Esophagus (tissue), 2 donors: ENCODE measurements around the gene DCUN1D5. TPM values are rescaled to one million over a fixed set of nuclear protein-coding genes. Genes with fewer than 3 reads are reported as not detected.

Experiments used
- H3K27ac ChIP-seq, 2 donors: one replicate each; pipeline ENCODE4 v1.5.1; 2013; ENCODE audit warnings: low read depth in 2 of 2, mild to moderate bottlenecking in 2 of 2, inconsistent platforms in 1 of 2, low read length in 1 of 2, moderate library complexity in 1 of 2
- H3K27me3 ChIP-seq, 2 donors: one replicate each; pipeline ENCODE4 v1.6.1; 2013; ENCODE audit warnings: low read length in 2 of 2, control low read depth in 1 of 2, mild to moderate bottlenecking in 1 of 2; ENCODE audit not compliant: insufficient read depth in 2 of 2, control insufficient read depth in 1 of 2
- H3K36me3 ChIP-seq, 2 donors: one replicate each; pipeline ENCODE4 v1.6.1; 2013; ENCODE audit warnings: low read length in 1 of 2; ENCODE audit not compliant: control insufficient read depth in 2 of 2, insufficient read depth in 2 of 2
- H3K4me1 ChIP-seq, 2 donors: one replicate each; pipeline ENCODE4 v1.6.1; 2013; ENCODE audit warnings: low read length in 1 of 2; ENCODE audit not compliant: control insufficient read depth in 2 of 2, insufficient read depth in 2 of 2
- H3K4me3 ChIP-seq, 2 donors: one replicate each; pipeline ENCODE4 v1.5.1; 2013; ENCODE audit warnings: low read length in 2 of 2, mild to moderate bottlenecking in 2 of 2, low read depth in 1 of 2, moderate library complexity in 1 of 2
- H3K9me3 ChIP-seq, 2 donors: one replicate each; pipeline ENCODE4 v1.6.1; 2013; ENCODE audit warnings: mild to moderate bottlenecking in 2 of 2, low read depth in 1 of 2, low read length in 1 of 2, moderate library complexity in 1 of 2; ENCODE audit not compliant: control insufficient read depth in 2 of 2, insufficient read depth in 1 of 2
- WGBS, 2 donors: extraction: QIAGEN DNeasy Blood & Tissue Kit; methylation state at CpG; one replicate each; pipeline ENCODE4 v1.1.7; 2013; 5-methylcytosine and 5-hydroxymethylcytosine counted together
- polyA plus RNA-seq, 2 donors: library from polyadenylated mRNA; stranded (reverse); fragments of 200-250 nt; gene quantifications; one replicate each; pipeline ENCODE4 v1.2.3, GENCODE V29; 2013
- donor health status: healthy with polysubstance abuse.
- donor health status: Bipolar disorder and iron deficiency.

Gene DCUN1D5
- polyA plus RNA-seq, 2 donors = 6.9 to 26.4 TPM

DNA sequence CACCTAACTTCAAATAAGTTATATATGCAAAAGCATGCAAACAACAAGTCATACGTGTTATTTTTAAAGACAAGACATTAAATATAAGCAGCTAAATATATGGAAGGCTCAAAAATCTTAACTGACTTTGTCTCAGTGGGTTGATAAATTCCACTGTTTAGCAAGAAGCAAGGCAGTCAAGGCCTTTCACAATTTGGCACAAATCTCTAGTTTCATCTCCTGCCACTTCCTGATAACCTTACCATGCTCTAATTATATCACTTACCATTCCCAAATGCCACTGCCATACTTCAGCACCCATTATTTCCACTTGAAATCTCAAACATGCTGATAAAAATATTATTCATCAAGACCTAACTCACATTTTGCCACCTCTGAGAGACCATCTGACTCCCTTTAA, 24.8 kb downstream of the DCUN1D5 start:
- no peaks in the 10 kb centered on the region for H3K9me3 ChIP-seq
- H3K27me3 ChIP-seq = no peaks in the 10 kb centered on the region
- 86% methylated on average over 1 of the region's 1 CpG for WGBS, 2 donors
- H3K36me3 ChIP-seq = no peaks in the 10 kb centered on the region
- H3K4me3 ChIP-seq = no peak overlapping the region
- no peak overlapping the region for H3K27ac ChIP-seq
- H3K4me1 ChIP-seq = no peaks in the 10 kb centered on the region

DNA sequence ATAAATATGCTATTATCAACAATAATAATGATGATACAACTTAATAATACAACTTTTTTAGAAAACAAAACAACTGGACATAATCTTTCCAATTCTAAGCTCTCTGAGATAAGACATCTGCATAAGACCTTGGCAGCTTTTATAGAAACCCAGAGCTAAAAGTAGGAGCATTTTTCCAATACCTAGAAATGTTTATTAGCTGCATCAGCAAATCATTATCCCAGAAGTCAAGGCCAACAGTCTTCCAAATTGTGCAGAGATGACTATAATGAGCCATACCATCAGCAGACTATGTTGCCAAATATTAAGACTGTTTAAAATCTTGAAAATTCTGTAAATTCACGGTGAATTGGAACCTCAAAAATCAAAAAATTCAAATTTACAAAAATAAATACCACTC, 30.3 kb downstream of the DCUN1D5 start:
- H3K27ac ChIP-seq = no peak overlapping the region
- no peaks in the 10 kb centered on the region for H3K27me3 ChIP-seq
- no peaks in the 10 kb centered on the region for H3K4me1 ChIP-seq
- no peaks in the 10 kb centered on the region for H3K9me3 ChIP-seq
- H3K36me3 ChIP-seq = no peaks in the 10 kb centered on the region
- no peak overlapping the region for H3K4me3 ChIP-seq
- WGBS, 2 donors = 87 to 95% methylated on average over 1 of the region's 1 CpG

DNA sequence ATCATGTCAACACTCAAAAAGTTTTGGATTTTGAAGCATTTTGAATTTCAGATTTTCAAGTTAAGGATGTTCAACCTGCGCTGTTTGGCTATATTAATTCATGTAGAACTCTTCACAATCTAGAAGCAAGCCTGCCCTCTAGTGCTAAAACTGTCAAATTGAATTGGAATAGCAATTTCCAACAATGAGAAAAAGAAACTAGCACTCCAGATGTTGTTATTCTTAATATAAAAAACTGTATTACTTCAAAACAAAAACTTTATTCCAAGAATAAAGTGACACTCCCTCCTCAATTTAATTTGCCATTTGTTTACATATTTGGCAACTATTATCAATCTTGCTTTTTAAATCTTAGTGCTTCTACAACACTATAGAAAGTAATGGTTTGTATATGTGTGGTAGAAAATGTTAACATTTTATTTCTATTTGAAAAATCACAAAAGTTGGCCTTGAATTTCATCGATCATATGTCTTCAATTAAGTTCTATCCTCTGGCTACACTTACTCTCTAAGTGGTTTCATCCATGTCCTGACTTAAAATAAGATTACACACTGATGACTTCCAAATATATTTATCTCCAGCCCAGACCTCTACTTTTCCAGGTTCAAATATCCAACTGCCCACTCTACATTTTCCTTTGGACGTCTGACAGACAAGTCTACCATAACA, 36.6 kb downstream of the DCUN1D5 start:
- Histone ChIP-seq H3K27me3 (no peaks in the 10 kb centered on the region), H3K4me3 (no peak overlapping the region), H3K27ac (no peak overlapping the region), H3K9me3 (no peaks in the 10 kb centered on the region), H3K36me3 (no peaks in the 10 kb centered on the region), H3K4me1 (no peaks in the 10 kb centered on the region)
- WGBS, 2 donors = 27 to 33% methylated on average over 3 of the region's 3 CpGs

DNA sequence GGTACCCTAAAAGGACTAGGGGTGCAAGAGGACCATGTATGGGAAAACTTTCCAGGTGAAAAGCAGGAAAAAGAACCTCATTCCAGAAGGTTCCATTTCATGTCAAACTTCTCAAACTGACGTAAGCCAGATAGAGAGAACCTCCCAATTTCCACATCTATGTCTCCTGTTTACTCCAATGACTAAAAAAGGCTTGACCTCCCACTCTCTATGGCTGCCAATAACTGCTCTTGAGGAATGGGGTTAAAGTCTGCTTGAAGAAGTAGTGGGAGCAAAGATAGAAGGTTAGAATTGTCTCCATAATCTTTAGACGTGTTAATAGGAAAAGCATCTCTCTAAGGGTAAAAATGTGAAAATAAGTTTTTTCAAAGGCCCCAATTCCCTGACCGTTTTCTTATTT, 38.0 kb downstream of the DCUN1D5 start:
- Histone ChIP-seq H3K4me1 (no peaks in the 10 kb centered on the region), H3K4me3 (no peak overlapping the region), H3K27me3 (no peaks in the 10 kb centered on the region), H3K27ac (no peak overlapping the region), H3K36me3 (no peaks in the 10 kb centered on the region), H3K9me3 (no peaks in the 10 kb centered on the region)
- WGBS, 2 donors = 87 to 91% methylated on average over 3 of the region's 3 CpGs

DNA sequence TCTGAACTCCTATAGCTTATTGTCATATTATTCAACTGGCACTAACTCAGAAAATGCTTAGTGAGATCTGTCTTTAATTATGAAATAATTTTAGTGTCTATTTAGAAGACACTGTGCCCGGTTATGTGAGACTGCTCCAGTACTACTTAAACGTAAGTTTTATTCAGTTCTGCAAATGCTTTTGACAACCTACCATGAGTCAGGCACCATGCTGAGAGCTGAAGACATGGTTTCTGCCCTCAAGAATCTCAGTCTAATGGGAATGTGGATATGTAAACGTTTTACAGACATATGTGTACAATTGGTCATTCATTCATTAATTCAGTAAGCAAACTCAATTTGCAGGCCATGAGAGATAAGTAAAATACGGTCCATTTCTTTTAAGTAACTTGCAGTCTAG, 40.0 kb downstream of the DCUN1D5 start:
- Histone ChIP-seq H3K4me1 (no peaks in the 10 kb centered on the region), H3K27ac (no peak overlapping the region), H3K36me3 (no peaks in the 10 kb centered on the region), H3K27me3 (no peaks in the 10 kb centered on the region), H3K9me3 (no peaks in the 10 kb centered on the region), H3K4me3 (no peak overlapping the region)
- 77 to 80% methylated on average over 4 of the region's 4 CpGs for WGBS, 2 donors

DNA sequence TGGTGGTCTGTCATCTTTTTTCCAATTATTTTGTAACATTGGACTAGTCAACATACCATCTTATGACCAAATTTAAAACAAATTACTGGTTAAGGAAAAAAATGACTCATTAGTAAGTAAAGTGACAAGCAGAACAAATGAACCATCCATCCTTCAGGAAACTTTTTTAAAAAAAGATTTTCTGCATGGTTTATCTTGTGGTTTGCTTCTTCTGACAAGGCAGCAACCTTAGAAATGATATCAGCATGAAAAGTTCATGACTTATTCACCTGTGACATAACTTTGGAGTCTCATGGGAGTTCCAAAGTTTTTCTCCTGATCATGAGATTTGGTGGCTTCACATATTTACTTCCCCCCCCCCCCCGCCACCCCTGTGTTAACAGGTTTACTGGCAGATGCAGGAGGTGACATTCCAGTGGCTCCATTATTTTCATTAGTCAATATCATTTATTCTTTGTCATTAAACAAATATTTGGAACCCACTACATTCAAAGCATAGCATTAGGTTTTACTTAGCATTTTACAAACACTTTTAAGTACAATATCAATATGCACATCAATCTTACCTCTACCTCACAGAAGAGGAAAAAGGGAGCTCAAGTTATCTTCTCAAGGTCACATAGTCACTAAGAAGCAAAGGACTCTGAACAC, 40.7 kb downstream of the DCUN1D5 start:
- H3K27ac ChIP-seq = no peak overlapping the region
- H3K4me1 ChIP-seq = no peaks in the 10 kb centered on the region
- WGBS, 2 donors = 88 to 92% methylated on average over 1 of the region's 1 CpG
- H3K9me3 ChIP-seq = no peaks in the 10 kb centered on the region
- no peak overlapping the region for H3K4me3 ChIP-seq
- H3K27me3 ChIP-seq = no peaks in the 10 kb centered on the region
- no peaks in the 10 kb centered on the region for H3K36me3 ChIP-seq

DNA sequence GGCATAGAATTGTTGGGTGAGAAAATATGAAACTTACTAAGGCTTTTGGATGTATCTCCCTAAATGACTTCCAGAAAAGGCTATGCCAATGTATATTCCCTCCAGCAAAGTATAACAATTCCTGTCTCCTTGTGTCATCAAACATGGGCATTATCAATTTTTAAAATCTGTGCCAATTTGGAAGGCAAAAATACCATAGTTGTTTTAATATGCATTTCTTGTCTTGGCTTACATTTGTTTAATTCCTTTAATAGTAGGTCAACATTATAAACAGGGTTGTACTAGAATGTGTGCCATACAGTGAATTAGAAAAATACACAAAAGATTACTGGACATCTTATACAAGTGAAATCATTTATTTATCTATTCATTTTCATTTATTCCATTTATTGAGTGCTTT, 41.6 kb downstream of the DCUN1D5 start:
- H3K4me3 ChIP-seq = no peak overlapping the region
- no peak overlapping the region for H3K27ac ChIP-seq
- no peaks in the 10 kb centered on the region for H3K4me1 ChIP-seq
- no peaks in the 10 kb centered on the region for H3K27me3 ChIP-seq
- no peaks in the 10 kb centered on the region for H3K9me3 ChIP-seq
- no peaks in the 10 kb centered on the region for H3K36me3 ChIP-seq

DNA sequence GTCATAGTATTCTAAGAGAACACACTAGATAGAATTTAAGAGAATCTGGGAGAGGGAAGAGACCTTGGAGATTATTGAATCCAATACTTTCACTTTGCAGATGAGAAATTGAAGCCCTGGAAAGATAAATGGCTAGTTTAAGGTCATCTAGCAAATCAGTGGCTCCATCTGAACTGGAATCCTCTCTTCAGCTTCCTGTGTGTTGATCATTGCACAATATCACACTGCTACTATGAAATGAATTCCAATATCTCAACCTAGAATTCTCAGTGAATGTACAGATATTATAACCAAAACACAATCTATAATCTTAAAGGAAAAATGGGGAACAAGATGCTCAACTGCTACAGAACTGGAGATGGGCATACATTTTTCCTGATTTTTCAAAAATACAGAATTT, 44.1 kb downstream of the DCUN1D5 start:
- Histone ChIP-seq H3K9me3 (no peaks in the 10 kb centered on the region), H3K4me3 (no peak overlapping the region), H3K27ac (no peak overlapping the region), H3K4me1 (no peaks in the 10 kb centered on the region), H3K36me3 (no peaks in the 10 kb centered on the region), H3K27me3 (no peaks in the 10 kb centered on the region)

DNA sequence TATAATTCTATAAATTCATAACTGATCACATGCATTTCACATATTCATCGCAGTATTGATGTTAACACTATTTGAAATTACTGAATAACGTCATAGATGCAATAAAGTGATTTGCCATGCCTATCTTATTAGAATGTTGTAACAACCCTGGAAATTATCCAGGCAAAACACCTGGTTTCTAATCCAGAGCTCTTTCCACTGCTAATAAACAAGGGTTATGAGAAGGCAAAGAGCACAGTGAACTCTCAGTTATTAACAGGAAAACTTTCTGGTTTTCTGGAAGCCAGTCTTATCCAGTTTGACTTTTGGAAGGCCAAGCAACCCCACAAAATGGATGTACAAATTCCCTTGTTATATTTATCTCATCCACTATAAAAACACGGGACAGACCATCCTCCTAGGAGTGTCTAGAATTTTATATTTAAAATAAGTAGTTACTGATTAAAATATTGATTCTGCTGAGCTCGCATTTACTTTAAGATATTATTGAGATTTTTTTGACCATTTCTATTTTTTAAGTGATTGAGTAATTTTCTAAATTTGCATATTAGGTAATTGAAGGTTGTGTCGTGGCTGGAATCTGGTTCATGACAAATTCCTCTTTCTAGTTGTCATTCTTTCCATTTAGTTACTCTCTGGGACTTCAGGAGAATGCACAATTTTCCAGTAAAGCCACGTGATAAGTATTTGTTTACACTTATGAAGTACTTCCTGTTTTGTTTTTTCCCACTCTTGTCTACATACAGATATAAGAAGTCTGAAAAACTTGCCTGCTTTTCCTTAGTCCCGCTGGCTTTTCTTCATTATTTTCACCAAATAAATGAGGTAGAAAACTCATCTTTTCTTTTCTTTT, 47.9 kb downstream of the DCUN1D5 start:
- no peaks in the 10 kb centered on the region for H3K36me3 ChIP-seq
- WGBS, 2 donors = 62 to 74% methylated on average over 7 of the region's 7 CpGs
- H3K9me3 ChIP-seq = no peaks in the 10 kb centered on the region
- no peaks in the 10 kb centered on the region for H3K4me1 ChIP-seq
- H3K27me3 ChIP-seq = no peaks in the 10 kb centered on the region
- no peak overlapping the region for H3K27ac ChIP-seq
- no peak overlapping the region for H3K4me3 ChIP-seq
